Measurements from ENCODE around the gene PRTFDC1.

Gene PRTFDC1

DNA sequence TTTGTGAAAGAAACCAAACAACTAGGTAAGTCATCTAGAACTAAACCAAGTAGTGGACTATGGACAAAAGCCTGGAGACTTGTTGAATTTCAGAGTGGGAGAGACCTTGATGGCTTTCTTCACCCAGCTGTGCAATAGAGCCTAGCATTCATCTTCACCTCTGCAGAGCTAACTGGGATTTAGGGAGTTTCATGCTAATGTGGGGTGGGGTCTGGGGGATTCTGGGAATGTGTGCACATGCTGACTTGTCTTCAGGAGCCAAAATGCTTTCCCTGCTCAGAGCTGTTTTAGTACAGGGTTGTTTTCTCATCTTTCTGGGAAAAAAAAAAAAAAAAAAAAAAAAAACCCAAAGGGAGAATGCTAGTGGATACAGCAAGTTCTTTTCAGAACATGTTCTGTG is 147.4 kb downstream of the PRTFDC1 start:
- no peaks in the 10 kb centered on the region for H3K9me3 ChIP-seq (ENCODE audit: insufficient read depth, low read depth, low read length)
- no peak overlapping the region for H3K9ac ChIP-seq (ENCODE audit: low read depth, low read length)
- H3K27ac ChIP-seq (ENCODE audit: low read depth, low read length) = no peak overlapping the region
- H3K4me3 ChIP-seq (ENCODE audit: low read length) = no peak overlapping the region
- H3K36me3 ChIP-seq (ENCODE audit: insufficient read depth, low read length) = no peaks in the 10 kb centered on the region
- H3K4me1 ChIP-seq (ENCODE audit: insufficient read depth, low read length) = no peaks in the 10 kb centered on the region
- H3K27me3 ChIP-seq (ENCODE audit: insufficient read depth, low read length) = no peaks in the 10 kb centered on the region

DNA sequence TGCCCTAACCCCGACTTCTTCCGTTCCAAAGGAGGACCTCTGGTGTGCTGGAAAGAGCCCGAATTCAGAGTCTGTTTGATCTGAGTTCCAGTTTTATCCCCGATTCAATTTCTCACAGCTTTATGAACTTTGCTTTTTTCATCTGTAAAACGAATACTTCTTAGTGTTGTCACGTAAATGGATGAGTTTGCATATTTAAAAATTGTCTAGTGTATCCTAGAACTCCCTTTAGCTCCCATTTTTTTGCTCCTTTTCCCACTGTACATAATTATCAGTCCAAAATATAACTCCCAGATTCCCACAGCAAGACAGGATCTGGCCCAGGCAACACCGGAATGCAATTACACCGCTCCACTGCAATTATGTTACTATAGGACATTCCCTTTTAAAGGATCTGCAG is 148.0 kb downstream of the PRTFDC1 start:
- Histone ChIP-seq H3K36me3 (ENCODE audit: insufficient read depth, low read length) (no peaks in the 10 kb centered on the region), H3K27ac (ENCODE audit: low read depth, low read length) (no peak overlapping the region), H3K9ac (ENCODE audit: low read depth, low read length) (no peak overlapping the region), H3K4me3 (ENCODE audit: low read length) (no peak overlapping the region), H3K4me1 (ENCODE audit: insufficient read depth, low read length) (no peaks in the 10 kb centered on the region), H3K27me3 (ENCODE audit: insufficient read depth, low read length) (no peaks in the 10 kb centered on the region), H3K9me3 (ENCODE audit: insufficient read depth, low read depth, low read length) (no peaks in the 10 kb centered on the region)
- WGBS = 94% methylated on average over 6 of the region's 8 CpGs

DNA sequence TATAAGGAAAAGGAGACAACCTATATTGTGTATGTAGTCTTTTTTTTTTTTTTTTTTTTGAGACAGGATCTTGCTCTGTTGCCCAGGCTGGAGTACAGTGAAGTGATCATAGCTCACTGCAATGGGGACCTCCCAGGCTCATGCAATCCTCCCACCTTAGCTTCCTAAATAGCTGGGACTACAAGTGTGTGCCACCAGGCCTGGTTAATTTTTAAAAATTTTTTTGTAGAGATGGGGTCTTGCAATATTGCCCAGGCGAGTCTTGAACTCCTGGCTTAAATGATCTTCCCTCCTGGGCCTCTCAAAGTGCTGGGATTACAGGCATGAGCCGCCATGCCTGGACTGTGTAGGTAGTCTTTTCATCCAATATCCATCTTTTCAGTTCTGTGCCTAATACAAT is 150.0 kb downstream of the PRTFDC1 start:
- Histone ChIP-seq H3K4me1 (ENCODE audit: insufficient read depth, low read length) (no peaks in the 10 kb centered on the region), H3K36me3 (ENCODE audit: insufficient read depth, low read length) (no peaks in the 10 kb centered on the region), H3K27ac (ENCODE audit: low read depth, low read length) (no peak overlapping the region), H3K4me3 (ENCODE audit: low read length) (no peak overlapping the region), H3K9me3 (ENCODE audit: insufficient read depth, low read depth, low read length) (no peaks in the 10 kb centered on the region), H3K9ac (ENCODE audit: low read depth, low read length) (no peak overlapping the region), H3K27me3 (ENCODE audit: insufficient read depth, low read length) (no peaks in the 10 kb centered on the region)
- 98% methylated on average over 2 of the region's 2 CpGs for WGBS

DNA sequence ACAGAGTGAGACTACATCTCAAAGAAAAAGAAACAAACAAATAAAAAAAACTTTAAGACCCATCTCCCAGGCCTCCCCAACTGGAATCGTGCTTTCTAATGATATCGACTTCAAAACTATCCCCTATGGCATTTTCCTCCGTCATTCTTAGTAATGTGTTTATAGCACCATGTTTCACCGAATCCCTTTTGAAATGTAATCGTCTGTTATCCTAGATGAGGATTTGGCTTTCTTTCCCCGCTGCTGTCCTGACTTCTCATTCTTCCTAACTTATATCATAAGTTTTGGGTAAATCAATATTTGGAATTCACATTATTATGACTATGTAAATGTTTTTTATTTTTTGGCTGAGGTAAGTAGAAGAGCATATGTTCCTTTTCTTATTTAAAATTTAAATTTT is 151.5 kb downstream of the PRTFDC1 start:
- WGBS = 96% methylated on average over 5 of the region's 6 CpGs
- Histone ChIP-seq H3K27me3 (ENCODE audit: insufficient read depth, low read length) (no peaks in the 10 kb centered on the region), H3K27ac (ENCODE audit: low read depth, low read length) (no peak overlapping the region), H3K4me1 (ENCODE audit: insufficient read depth, low read length) (no peaks in the 10 kb centered on the region), H3K36me3 (ENCODE audit: insufficient read depth, low read length) (no peaks in the 10 kb centered on the region), H3K9ac (ENCODE audit: low read depth, low read length) (no peak overlapping the region), H3K4me3 (ENCODE audit: low read length) (no peak overlapping the region), H3K9me3 (ENCODE audit: insufficient read depth, low read depth, low read length) (no peaks in the 10 kb centered on the region)

All from HUES64 (cell line).